K562 (cell line): ENCODE measurements around the gene FMOD. TPM values are rescaled to one million over a fixed set of nuclear protein-coding genes. Genes with fewer than 3 reads are reported as not detected.

Source experiments
- ATAC-seq: fragments of 200-7000 bp; cut with Tn5 transposase; 3 replicates; pipeline ENCODE4 v1.9.1; 2020; ENCODE audit warnings: moderate library complexity
- BruUV-seq: library from RNA; stranded (reverse); fragments of 400-500 nt; replicated peaks from 2 replicates; lab custom pipeline; 2021; lab: Mats Ljungman, UMichigan
- CTCF ChIA-PET: fragments of 300-600 bp; formaldehyde crosslinking; extraction: SDS; loops from one replicate; lab custom pipeline; 2021; ENCODE audit warnings: low intra/inter-chr PET ratio; lab: Yijun Ruan, JAX
- POLR2A ChIA-PET: fragments of 300-600, 350-650 bp; sonication (Branson Sonifier 250); formaldehyde crosslinking; extraction: SDS; loops from one replicate; lab custom pipeline; 2021; ENCODE audit warnings: antibody characterized with exemption, inconsistent platforms; lab: Yijun Ruan, JAX
- DNase-seq, 4 experiments: peaks; one replicate each; pipeline versions ENCODE4 v3.0.0 to v3.0.0-alpha.2; 2011 to 2018; ENCODE audit warnings: low spot score in 3 of 4, mixed read lengths in 3 of 4; ENCODE audit errors: extremely low read depth in 1 of 4
- FAIRE-seq: peaks from 2 replicates; lab custom pipeline; 2011; peaks lifted over from hg19 to GRCh38; lab: Jason Lieb, UNC
- H2AFZ ChIP-seq: 2 replicates; pipeline ENCODE4 v1.6.0; 2011; ENCODE audit warnings: low read depth, low read length, control low read depth, inconsistent platforms
- H3K27ac ChIP-seq: fragments of 200-600 bp; 3 replicates; pipeline ENCODE4 v1.8.0; 2011; ENCODE audit warnings: low read depth, mild to moderate bottlenecking, control low read depth, inconsistent platforms, low read length, moderate library complexity, mixed read lengths; ENCODE audit errors: extremely low read depth
- H3K27me3 ChIP-seq, 2 experiments: fragments of 300-600 bp in 1 of 2; 2 replicates in 1 of 2; 3 replicates in 1 of 2; pipeline versions ENCODE4 v1.6.0 to v1.8.0; 2011; ENCODE audit warnings: inconsistent platforms in 2 of 2, low read length in 2 of 2, mild to moderate bottlenecking in 1 of 2, mixed read lengths in 1 of 2, moderate library complexity in 1 of 2; ENCODE audit not compliant: control insufficient read depth in 2 of 2, insufficient read depth in 2 of 2
- H3K36me3 ChIP-seq: fragments of 300-600 bp; 3 replicates; pipeline ENCODE4 v1.8.0; 2011; ENCODE audit warnings: mild to moderate bottlenecking, low read length, inconsistent platforms; ENCODE audit not compliant: control insufficient read depth, insufficient read depth
- H3K4me1 ChIP-seq, 2 experiments: fragments of 200-600 bp in 1 of 2; replicated peaks in 1 of 2; 2 replicates in 1 of 2; 3 replicates in 1 of 2; pipeline versions ENCODE4 v1.5.1 to v1.8.0; 2011; ENCODE audit warnings: inconsistent platforms in 2 of 2, low read length in 2 of 2, mild to moderate bottlenecking in 1 of 2, mixed read lengths in 1 of 2, moderate library complexity in 1 of 2; ENCODE audit not compliant: control insufficient read depth in 2 of 2, insufficient read depth in 2 of 2
- H3K4me2 ChIP-seq: 2 replicates; pipeline ENCODE4 v1.6.1; 2011; ENCODE audit warnings: low read length, control low read depth, inconsistent platforms, mixed read lengths; ENCODE audit not compliant: insufficient read depth
- H3K4me3 ChIP-seq: fragments of 200-600 bp; sonication (generic), shearing (Covaris generic); 2 replicates; pipeline ENCODE4 v1.5.1; 2016; ENCODE audit warnings: control low read depth, inconsistent platforms
- H3K79me2 ChIP-seq: fragments of 200-600 bp; 3 replicates; pipeline ENCODE4 v1.8.0; 2011; ENCODE audit warnings: low read length, inconsistent platforms; ENCODE audit not compliant: control insufficient read depth, insufficient read depth
- H3K9ac ChIP-seq, 2 experiments: 2 replicates each; pipeline versions ENCODE4 v1.6.0 to v1.6.1; 2011; ENCODE audit warnings: low read depth in 2 of 2, low read length in 2 of 2, control low read depth in 1 of 2, inconsistent platforms in 1 of 2, mild to moderate bottlenecking in 1 of 2, mixed read lengths in 1 of 2; ENCODE audit not compliant: insufficient read depth in 1 of 2
- H3K9me1 ChIP-seq: one replicate; pipeline ENCODE4 v1.6.0; 2011; ENCODE audit warnings: inconsistent platforms, mild to moderate bottlenecking, low read length, moderate library complexity; ENCODE audit not compliant: control insufficient read depth, insufficient read depth
- H3K9me3 ChIP-seq: replicated peaks from 2 replicates; pipeline ENCODE4 v1.5.1; 2011; ENCODE audit warnings: low read depth, low read length, inconsistent platforms; ENCODE audit not compliant: control insufficient read depth, insufficient read depth
- H4K20me1 ChIP-seq: replicated peaks from 2 replicates; pipeline ENCODE4 v1.6.1; 2011; ENCODE audit warnings: low read length, inconsistent platforms, mixed read lengths; ENCODE audit not compliant: control insufficient read depth, insufficient read depth
- DNMT1 ChIP-seq: fragments of 450-650 bp; IDR thresholded peaks from 2 replicates; pipeline ENCODE4 v1.6.1; 2016; ENCODE audit warnings: antibody characterized with exemption, mild to moderate bottlenecking
- ETS2 ChIP-seq: IDR thresholded peaks from 2 replicates; pipeline ENCODE4 v1.6.1; 2016; ENCODE audit warnings: borderline replicate concordance, missing genetic modification characterization, mild to moderate bottlenecking, moderate library complexity, missing compliant biosample characterization; ENCODE audit not compliant: poor library complexity, severe bottlenecking
- FUS ChIP-seq: fragments of 200-400 bp; formaldehyde crosslinking; optimal IDR thresholded peaks from 2 replicates; pipeline ENCODE3; 2017; ENCODE audit warnings: low read depth, low read length
- HCFC1 ChIP-seq: IDR thresholded peaks from 2 replicates; pipeline ENCODE4 v1.6.1; 2012; ENCODE audit warnings: low read depth, low read length, improper control_type of control experiment
- L3MBTL2 ChIP-seq: fragments of 450-650 bp; IDR thresholded peaks from 2 replicates; pipeline ENCODE4 v1.6.1; 2016; ENCODE audit warnings: mild to moderate bottlenecking, moderate library complexity
- YY1 ChIP-seq, 3 experiments: IDR thresholded peaks; 2 replicates each; pipeline ENCODE4 v1.6.1; 2011; ENCODE audit warnings: low read length in 2 of 3, mild to moderate bottlenecking in 2 of 3, moderate library complexity in 2 of 3, borderline replicate concordance in 1 of 3, control low read depth in 1 of 3, low read depth in 1 of 3; ENCODE audit not compliant: insufficient read depth in 3 of 3, insufficient replicate concordance in 2 of 3, control insufficient read depth in 1 of 3, insufficient read length in 1 of 3; ENCODE audit errors: extremely low read depth in 1 of 3
- ZNF239 ChIP-seq: fragments of 250-450 bp; sonication (Bioruptor Pico); IDR thresholded peaks from 2 replicates; pipeline ENCODE4 v1.4.0; 2020; ENCODE audit warnings: mild to moderate bottlenecking
- WGBS: fragments of 100-300 bp; shearing (Covaris generic); methylation state at CpG from one replicate; pipeline ENCODE4 v1.1.6; 2016; ENCODE audit warnings: low coverage, mixed read lengths; ENCODE audit not compliant: insufficient coverage; ENCODE audit errors: missing lambda C conversion rate; 5-methylcytosine and 5-hydroxymethylcytosine counted together
- in situ Hi-C: fragments of 300-500 bp; cut with MboI; formaldehyde crosslinking; loops from 4 replicates; pipeline ENCODE4 v1.15.0; 2018; ENCODE audit warnings: inconsistent platforms, mixed read lengths
- intact Hi-C: fragments of 100-400 bp; cut with micrococcal nuclease; formaldehyde crosslinking; loops from 2 replicates; pipeline ENCODE4 v1.14.2; 2022
- polyA plus RNA-seq, 8 experiments: library from polyadenylated mRNA; depleted of rRNA in 4 of 8; stranded (reverse) in 5 of 8; unstranded in 3 of 8; fragments of >200 nt; fragmentation: Nextera tagmentation in 2 of 8; fragmentation: Illumina TruSeq in 1 of 8; extraction: Ambion mirVana in 2 of 8; extraction: Trizol in 1 of 8; gene quantifications; 2 replicates each; pipeline versions ENCODE4 v1.2.1 to v1.2.3, GENCODE V29; 2011 to 2014; ENCODE audit warnings: inconsistent platforms in 1 of 8, missing spikeins in 1 of 8
- total RNA-seq, 7 experiments: library from RNA; depleted of rRNA in 6 of 7; stranded (reverse); fragments of >200 nt in 6 of 7; fragmentation: Illumina TruSeq in 2 of 7; extraction: Trizol in 2 of 7; gene quantifications; 2 replicates each; pipeline versions ENCODE4 v1.2.1 to v1.2.3, GENCODE V29; 2011 to 2021; ENCODE audit warnings: low replicate concordance in 1 of 7
- TF ChIP-seq, protein P1 (sequence below), 3 experiments: fragments of 200-800 bp in 1 of 3; sonication (Bioruptor generic) in 1 of 3; sonication (generic) in 1 of 3; formaldehyde crosslinking in 1 of 3; IDR thresholded peaks; 2 replicates each; pipeline versions ENCODE4 v1.6.1 to v1.8.0; 2016 to 2022; ENCODE audit warnings: mild to moderate bottlenecking in 2 of 3, missing compliant biosample characterization in 2 of 3, missing genetic modification characterization in 2 of 3, missing genetic modification reagents in 1 of 3
- TF ChIP-seq, protein P2 (sequence below): fragments of 450-650 bp; IDR thresholded peaks from 2 replicates; pipeline ENCODE4 v1.6.1; 2018; ENCODE audit not compliant: partially characterized antibody
- TF ChIP-seq, protein P3 (sequence below): fragments of 250-450 bp; sonication (Bioruptor Pico); IDR thresholded peaks from 2 replicates; pipeline ENCODE4 v1.8.0; 2022; ENCODE audit warnings: moderate library complexity, mild to moderate bottlenecking, inconsistent platforms

Gene FMOD
- total and polyA plus RNA-seq, 9 of the 15 experiments (the other 6 are each of a cell fraction or from before 2014, with no cell fraction given), result 0.03 to 0.13 (median 0.03) TPM; not detected in 6

DNA sequence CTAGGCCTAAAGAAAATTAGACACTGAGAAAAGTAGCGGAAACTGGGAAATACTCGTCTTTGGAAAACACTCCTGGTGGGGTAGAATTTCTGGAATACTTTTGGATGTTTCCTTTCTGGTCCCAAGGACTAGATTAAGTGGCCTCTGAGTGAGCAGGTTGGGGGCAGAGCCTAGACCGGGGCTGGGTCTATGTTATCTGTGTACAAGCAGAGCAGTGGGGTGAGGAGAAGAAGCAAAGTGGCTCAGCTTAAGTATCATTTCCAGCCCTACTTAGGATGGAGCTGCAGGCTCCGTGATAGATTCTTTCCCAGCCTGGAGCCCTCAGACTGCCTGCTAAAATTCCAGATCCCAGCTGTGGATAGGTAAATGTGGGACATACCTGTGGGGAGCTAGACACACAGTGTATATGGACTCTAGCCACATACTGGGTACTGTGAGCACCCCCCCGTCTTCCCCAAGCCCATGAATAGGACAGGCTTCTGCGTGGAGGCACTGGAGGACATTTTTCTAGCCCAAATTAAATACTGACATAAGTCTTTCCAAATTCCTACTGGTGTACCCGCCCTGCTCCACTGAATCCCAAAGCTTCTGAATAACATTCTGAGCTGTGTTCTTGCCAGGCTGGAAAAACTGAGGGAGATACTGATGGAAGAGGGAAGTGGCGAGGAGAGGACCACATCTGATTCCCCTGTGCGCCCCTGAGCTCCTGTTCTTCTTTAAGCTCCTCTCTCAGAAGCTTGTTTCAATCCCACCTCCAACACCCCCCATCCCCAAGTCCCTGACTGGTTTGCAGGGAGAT, 6.8 kb downstream of the FMOD start:
- FAIRE-seq (no peak), DNase-seq (no peak), ATAC-seq (no peak)
- H3K9me1 ChIP-seq, result no peaks in the 10 kb centered on the region
- no peak overlapping the region for H2AFZ ChIP-seq
- peaks cover 53 to 78% of the 10 kb centered on the region in 2 experiments for H3K27me3 ChIP-seq
- no peaks in the 10 kb centered on the region for H3K9me3 ChIP-seq
- H3K4me3 ChIP-seq, result no peak overlapping the region
- peaks cover 6% of the 10 kb centered on the region; the same call in 1 of the 2 replicates for H4K20me1 ChIP-seq
- H3K79me2 ChIP-seq, result no peaks in the 10 kb centered on the region
- in situ Hi-C loops, result loop anchor here (5.0 kb wide), 2 partner anchors 98 to 143 kb away; no protein-coding TSS in a partner anchor
- WGBS, result under 1% methylated on average over 9 of the region's 9 CpGs
- H3K36me3 ChIP-seq, result no peaks in the 10 kb centered on the region
- BruUV-seq, result no TSS peak
- TF ChIP-seq, protein P1, sequence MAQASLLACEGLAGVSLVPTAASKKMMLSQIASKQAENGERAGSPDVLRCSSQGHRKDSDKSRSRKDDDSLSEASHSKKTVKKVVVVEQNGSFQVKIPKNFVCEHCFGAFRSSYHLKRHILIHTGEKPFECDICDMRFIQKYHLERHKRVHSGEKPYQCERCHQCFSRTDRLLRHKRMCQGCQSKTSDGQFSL (CRISPR knock-in tag; IDR thresholded peaks at IDR 0.05), result no peak
- TF ChIP-seq, protein P1 (tag; IDR thresholded peaks at IDR 0.05), result no peak
- TF ChIP-seq ETS2 (tag) (no peak), ZNF239 (no peak), FUS (no peak), HCFC1 (no peak), DNMT1 (no peak), YY1 (IDR thresholded peaks at IDR 0.05; ENCODE audit: borderline replicate concordance in 1 of 3, control insufficient read depth in 1 of 3, extremely low read depth in 1 of 3, insufficient read depth in 3 of 3, insufficient read length in 1 of 3, insufficient replicate concordance in 2 of 3, low read depth in 1 of 3, low read length in 2 of 3) (no peak), L3MBTL2 (no peak)
- TF ChIP-seq, protein P2, sequence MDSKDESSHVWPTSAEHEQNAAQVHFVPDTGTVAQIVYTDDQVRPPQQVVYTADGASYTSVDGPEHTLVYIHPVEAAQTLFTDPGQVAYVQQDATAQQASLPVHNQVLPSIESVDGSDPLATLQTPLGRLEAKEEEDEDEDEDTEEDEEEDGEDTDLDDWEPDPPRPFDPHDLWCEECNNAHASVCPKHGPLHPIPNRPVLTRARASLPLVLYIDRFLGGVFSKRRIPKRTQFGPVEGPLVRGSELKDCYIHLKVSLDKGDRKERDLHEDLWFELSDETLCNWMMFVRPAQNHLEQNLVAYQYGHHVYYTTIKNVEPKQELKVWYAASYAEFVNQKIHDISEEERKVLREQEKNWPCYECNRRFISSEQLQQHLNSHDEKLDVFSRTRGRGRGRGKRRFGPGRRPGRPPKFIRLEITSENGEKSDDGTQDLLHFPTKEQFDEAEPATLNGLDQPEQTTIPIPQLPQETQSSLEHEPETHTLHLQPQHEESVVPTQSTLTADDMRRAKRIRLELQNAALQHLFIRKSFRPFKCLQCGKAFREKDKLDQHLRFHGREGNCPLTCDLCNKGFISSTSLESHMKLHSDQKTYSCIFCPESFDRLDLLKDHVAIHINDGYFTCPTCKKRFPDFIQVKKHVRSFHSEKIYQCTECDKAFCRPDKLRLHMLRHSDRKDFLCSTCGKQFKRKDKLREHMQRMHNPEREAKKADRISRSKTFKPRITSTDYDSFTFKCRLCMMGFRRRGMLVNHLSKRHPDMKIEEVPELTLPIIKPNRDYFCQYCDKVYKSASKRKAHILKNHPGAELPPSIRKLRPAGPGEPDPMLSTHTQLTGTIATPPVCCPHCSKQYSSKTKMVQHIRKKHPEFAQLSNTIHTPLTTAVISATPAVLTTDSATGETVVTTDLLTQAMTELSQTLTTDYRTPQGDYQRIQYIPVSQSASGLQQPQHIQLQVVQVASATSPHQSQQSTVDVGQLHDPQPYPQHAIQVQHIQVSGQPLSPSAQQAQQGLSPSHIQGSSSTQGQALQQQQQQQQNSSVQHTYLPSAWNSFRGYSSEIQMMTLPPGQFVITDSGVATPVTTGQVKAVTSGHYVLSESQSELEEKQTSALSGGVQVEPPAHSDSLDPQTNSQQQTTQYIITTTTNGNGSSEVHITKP, result no peak
- TF ChIP-seq, protein P3, sequence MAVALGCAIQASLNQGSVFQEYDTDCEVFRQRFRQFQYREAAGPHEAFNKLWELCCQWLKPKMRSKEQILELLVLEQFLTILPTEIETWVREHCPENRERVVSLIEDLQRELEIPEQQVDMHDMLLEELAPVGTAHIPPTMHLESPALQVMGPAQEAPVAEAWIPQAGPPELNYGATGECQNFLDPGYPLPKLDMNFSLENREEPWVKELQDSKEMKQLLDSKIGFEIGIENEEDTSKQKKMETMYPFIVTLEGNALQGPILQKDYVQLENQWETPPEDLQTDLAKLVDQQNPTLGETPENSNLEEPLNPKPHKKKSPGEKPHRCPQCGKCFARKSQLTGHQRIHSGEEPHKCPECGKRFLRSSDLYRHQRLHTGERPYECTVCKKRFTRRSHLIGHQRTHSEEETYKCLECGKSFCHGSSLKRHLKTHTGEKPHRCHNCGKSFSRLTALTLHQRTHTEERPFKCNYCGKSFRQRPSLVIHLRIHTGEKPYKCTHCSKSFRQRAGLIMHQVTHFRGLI (CRISPR knock-in tag), result no peak
- ChIA-PET CTCF (interaction anchor here (2.2 kb wide), 1 partner anchor 143 kb away, joined by 8 read pairs; no protein-coding TSS in a partner anchor), POLR2A (interaction anchor here (0.5 to 1.0 kb wide), 2 partner anchors 69 to 130 kb away, joined by 3 to 4 read pairs; no protein-coding TSS in a partner anchor)
- H3K27ac ChIP-seq, result no peak overlapping the region
- intact Hi-C loops, result loop anchor here (5.0 kb wide), 1 partner anchor 358 kb away; no protein-coding TSS in a partner anchor
- no peak overlapping the region for H3K9ac ChIP-seq
- H3K4me2 ChIP-seq, result no peak overlapping the region
- peaks cover 0 to 4% of the 10 kb centered on the region in 2 experiments; a peak in 3 of 5 replicates for H3K4me1 ChIP-seq
